GM18508 (cell line): Measurements from ENCODE around the gene MAPT.
"Not testable (repeated sequence)": the region's sequence is repeated elsewhere in the genome, so short reads cannot be mapped to it uniquely, and the experiment has no call there.

Experiments used
- ATAC-seq: cut with Tn5 transposase; IDR thresholded peaks from one replicate; pipeline ENCODE4 v1.9.1; 2021; ENCODE audit warnings: moderate number of reproducible peaks; ENCODE audit not compliant: insufficient read depth, unreplicated experiment

The MAPT gene

GRCh38 chr17:45948498-45948880 is 54.1 kb downstream of the MAPT start:
- ATAC-seq: no peak

GRCh38 chr17:45948881-45949624 is 54.7 kb downstream of the MAPT start:
- ATAC-seq: no peak

GRCh38 chr17:45949755-45950320 is 55.5 kb downstream of the MAPT start:
- no peak for ATAC-seq

GRCh38 chr17:45950888-45951287 is 56.5 kb downstream of the MAPT start:
- no peak for ATAC-seq

- no peak for ATAC-seq
These were observed 57.0 kb downstream of the MAPT start for GRCh38 chr17:45951403-45951802.

- ATAC-seq: no peak
These were observed 57.6 kb downstream of the MAPT start for GRCh38 chr17:45951941-45952340.

GRCh38 chr17:45952814-45953320 is 58.5 kb downstream of the MAPT start:
- ATAC-seq: no peak

- no peak for ATAC-seq
These were observed 59.2 kb downstream of the MAPT start for GRCh38 chr17:45953561-45953960.

GRCh38 chr17:45954914-45955313 is 60.6 kb downstream of the MAPT start:
- ATAC-seq: no peak

- no peak for ATAC-seq
These were observed 61.0 kb downstream of the MAPT start for GRCh38 chr17:45955326-45955725.

- ATAC-seq: no peak
These were observed 61.7 kb downstream of the MAPT start for GRCh38 chr17:45956090-45956489.

- ATAC-seq: not testable (repeated sequence)
These were observed 62.4 kb downstream of the MAPT start for GRCh38 chr17:45956746-45957145.

- ATAC-seq: no peak
These were observed 64.0 kb downstream of the MAPT start for GRCh38 chr17:45958307-45958706.

GRCh38 chr17:45958994-45959665 is 64.8 kb downstream of the MAPT start:
- no peak for ATAC-seq

GRCh38 chr17:45960311-45960710 is 66.0 kb downstream of the MAPT start:
- ATAC-seq: no peak

GRCh38 chr17:45961206-45961605 is 66.9 kb downstream of the MAPT start:
- no peak for ATAC-seq

- no peak for ATAC-seq
These were observed 68.0 kb downstream of the MAPT start for GRCh38 chr17:45962221-45962972.

GRCh38 chr17:45963283-45963682 is 68.9 kb downstream of the MAPT start:
- ATAC-seq: no peak

GRCh38 chr17:45963889-45964288 is 69.5 kb downstream of the MAPT start:
- no peak for ATAC-seq

- ATAC-seq: no peak
These were observed 70.3 kb downstream of the MAPT start for GRCh38 chr17:45964634-45965033.

- no peak for ATAC-seq
These were observed 71.5 kb downstream of the MAPT start for GRCh38 chr17:45965812-45966211.
